Endothelial cell of umbilical vein (primary cell): ENCODE results near the gene ABCD3. TPM values are rescaled to one million over a fixed set of nuclear protein-coding genes. Genes with fewer than 3 reads are reported as not detected.

Source experiments
- BruUV-seq: library from RNA; stranded (reverse); fragments of 400-500 nt; replicated peaks from 2 replicates; lab custom pipeline; 2021; lab: Mats Ljungman, UMichigan
- CTCF ChIA-PET: fragments of 300-600, 350-600 bp; sonication (Branson Sonifier 250); formaldehyde crosslinking; loops from one replicate; lab custom pipeline; 2021; ENCODE audit warnings: antibody characterized with exemption, inconsistent platforms; lab: Charles Lee
- POLR2A ChIA-PET: fragments of 300-600, 350-600 bp; sonication (Branson Sonifier 250); formaldehyde crosslinking; loops from one replicate; lab custom pipeline; 2021; ENCODE audit warnings: antibody characterized with exemption, inconsistent platforms; lab: Charles Lee
- DNase-seq: peaks from one replicate; pipeline ENCODE4 v3.0.0-alpha.2; 2011; ENCODE audit warnings: low read depth, low spot score
- FAIRE-seq: peaks from 2 replicates; lab custom pipeline; 2011; peaks lifted over from hg19 to GRCh38; lab: Jason Lieb, UNC
- H2AFZ ChIP-seq: 2 replicates; pipeline ENCODE4 v1.6.0; 2012; ENCODE audit warnings: low read depth, low read length, control low read depth, inconsistent platforms
- H3K27ac ChIP-seq: 2 replicates; pipeline ENCODE4 v1.5.1; 2011; ENCODE audit warnings: low read depth, mild to moderate bottlenecking, control low read depth, low read length, moderate library complexity; ENCODE audit not compliant: insufficient read depth
- H3K27me3 ChIP-seq, 2 experiments: 2 replicates each; pipeline versions ENCODE4 v1.6.0 to v1.6.1; 2011; ENCODE audit warnings: low read length in 2 of 2, mixed read lengths in 1 of 2; ENCODE audit not compliant: control insufficient read depth in 2 of 2, insufficient read depth in 2 of 2
- H3K36me3 ChIP-seq, 2 experiments: 2 replicates in 1 of 2; 3 replicates in 1 of 2; pipeline ENCODE4 v1.5.1; 2011; ENCODE audit warnings: low read length in 2 of 2, mild to moderate bottlenecking in 1 of 2, moderate library complexity in 1 of 2; ENCODE audit not compliant: control insufficient read depth in 2 of 2, insufficient read depth in 2 of 2; ENCODE audit errors: extremely low read depth in 1 of 2
- H3K4me1 ChIP-seq: 3 replicates; pipeline ENCODE4 v1.5.1; 2011; ENCODE audit warnings: mild to moderate bottlenecking, low read length; ENCODE audit not compliant: control insufficient read depth, insufficient read depth; ENCODE audit errors: extremely low read depth
- H3K4me2 ChIP-seq: 2 replicates; pipeline ENCODE4 v1.6.1; 2011; ENCODE audit warnings: low read length, control low read depth, mixed read lengths; ENCODE audit not compliant: insufficient read depth
- H3K4me3 ChIP-seq, 3 experiments: fragments of 200-600 bp in 1 of 3; sonication (generic), shearing (Covaris generic) in 1 of 3; replicated peaks in 1 of 3; 2 replicates each; pipeline ENCODE4 v1.5.1; 2011 to 2016; ENCODE audit warnings: control low read depth in 3 of 3, low read length in 3 of 3, mild to moderate bottlenecking in 2 of 3, inconsistent platforms in 1 of 3, low read depth in 1 of 3, moderate library complexity in 1 of 3; ENCODE audit not compliant: insufficient read depth in 1 of 3
- H3K79me2 ChIP-seq: 2 replicates; pipeline ENCODE4 v1.6.0; 2012; ENCODE audit warnings: low read length, inconsistent platforms; ENCODE audit not compliant: control insufficient read depth, insufficient read depth
- H3K9ac ChIP-seq: replicated peaks from 2 replicates; pipeline ENCODE3; 2011; ENCODE audit warnings: low read length, control low read depth; ENCODE audit not compliant: insufficient read depth; ENCODE audit errors: extremely low read depth
- H3K9me1 ChIP-seq: replicated peaks from 3 replicates; pipeline ENCODE4 v1.6.0; 2011; ENCODE audit warnings: mild to moderate bottlenecking, low read length; ENCODE audit not compliant: control insufficient read depth, insufficient read depth; ENCODE audit errors: extremely low read depth
- H3K9me3 ChIP-seq: replicated peaks from 2 replicates; pipeline ENCODE4 v1.5.1; 2012; ENCODE audit warnings: low read length, inconsistent platforms; ENCODE audit not compliant: control insufficient read depth, insufficient read depth
- H4K20me1 ChIP-seq: replicated peaks from 2 replicates; pipeline ENCODE3; 2011; ENCODE audit warnings: mild to moderate bottlenecking, low read length; ENCODE audit not compliant: control insufficient read depth, insufficient read depth; ENCODE audit errors: extremely low read depth
- EZH2 ChIP-seq: IDR thresholded peaks from 2 replicates; pipeline ENCODE4 v1.6.1; 2012; ENCODE audit warnings: borderline replicate concordance, low read depth, mild to moderate bottlenecking, moderate library complexity, low read length, inconsistent platforms; ENCODE audit not compliant: severe bottlenecking
- FOS ChIP-seq: IDR thresholded peaks from 2 replicates; pipeline ENCODE4 v1.6.1; 2011; ENCODE audit warnings: mild to moderate bottlenecking, low read length, moderate library complexity, borderline replicate concordance; ENCODE audit not compliant: insufficient read depth
- GATA2 ChIP-seq: IDR thresholded peaks from 2 replicates; pipeline ENCODE4 v1.7.0; 2011; ENCODE audit warnings: low read depth, mild to moderate bottlenecking, moderate library complexity, mixed read lengths, low read length; ENCODE audit not compliant: insufficient read length, insufficient read depth
- JUN ChIP-seq: IDR thresholded peaks from 2 replicates; pipeline ENCODE4 v1.6.1; 2011; ENCODE audit warnings: borderline replicate concordance, low read depth; ENCODE audit not compliant: insufficient read length, insufficient read depth
- MYC ChIP-seq: IDR thresholded peaks from one replicate; pipeline ENCODE4 v1.6.1; 2011; ENCODE audit warnings: mild to moderate bottlenecking, low read depth, low read length
- POLR2A ChIP-seq: IDR thresholded peaks from 2 replicates; pipeline ENCODE4 v1.6.1; 2012; ENCODE audit warnings: low read depth, mild to moderate bottlenecking, control low read depth, low read length
- POLR2AphosphoS5 ChIP-seq: IDR thresholded peaks from 2 replicates; pipeline ENCODE4 v1.6.1; 2012; ENCODE audit warnings: low read depth, mild to moderate bottlenecking, control low read depth, low read length, moderate library complexity; ENCODE audit not compliant: insufficient read depth
- dilution Hi-C: fragments of 300-500 bp; cut with MboI; formaldehyde crosslinking; loops from one replicate; pipeline ENCODE4 v1.15.0; 2019; ENCODE audit warnings: low sequenced_read_pairs; ENCODE audit not compliant: extremely low pct_ligation_motif_present
- intact Hi-C: fragments of 100-400 bp; cut with micrococcal nuclease; formaldehyde crosslinking; loops from one replicate; pipeline ENCODE4 v1.10.0; 2022
- polyA plus RNA-seq, 4 experiments: library from polyadenylated mRNA; depleted of rRNA in 3 of 4; stranded (reverse) in 3 of 4; unstranded in 1 of 4; fragments of >200 nt; gene quantifications; 2 replicates each; pipeline versions ENCODE4 v1.2.1 to v1.2.3, GENCODE V29; 2011 to 2012; ENCODE audit warnings: missing spikeins in 1 of 4
- total RNA-seq: library from RNA; stranded (reverse); gene quantifications from 2 replicates; pipeline ENCODE4 v1.2.3, GENCODE V29; 2021
- TF ChIP-seq, protein P1 (sequence below): IDR thresholded peaks from 2 replicates; pipeline ENCODE4 v1.6.1; 2011; ENCODE audit not compliant: insufficient read depth, insufficient read length
- TF ChIP-seq, protein P2 (sequence below), 2 donors: IDR thresholded peaks; 1 replicate in 1 of 2; 2 replicates in 1 of 2; pipeline ENCODE4 v1.5.1; 2011; ENCODE audit warnings: low read length in 2 of 2, mild to moderate bottlenecking in 2 of 2, moderate library complexity in 2 of 2, control low read depth in 1 of 2, inconsistent platforms in 1 of 2, low read depth in 1 of 2; ENCODE audit not compliant: insufficient read depth in 1 of 2; ENCODE audit errors: extremely low read depth in 1 of 2

ABCD3 gene
- total and polyA plus RNA-seq, 2 donors (not counting 3 experiments of a cell fraction or from before 2014, with no cell fraction given), result 6.3 to 31.6 TPM

DNA sequence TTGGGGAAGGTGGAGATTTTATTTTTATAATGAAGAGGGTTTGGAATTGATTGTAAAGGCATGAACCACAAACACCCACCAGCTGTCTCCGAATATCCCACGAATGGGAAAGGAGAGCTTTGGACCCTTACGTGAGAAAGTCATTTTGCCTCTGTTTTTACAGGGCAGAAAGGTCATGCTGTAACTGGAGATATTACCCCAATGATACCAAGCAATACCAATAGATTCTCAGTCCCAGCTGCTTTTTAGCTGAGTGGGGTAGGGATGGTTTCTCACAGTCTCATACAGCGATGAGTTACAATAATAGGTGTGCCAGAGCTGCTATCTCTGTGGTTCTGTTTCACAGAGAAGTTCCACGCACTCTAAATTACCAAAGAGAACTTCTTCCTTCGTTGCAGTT lies 132.2 kb downstream of the ABCD3 start:
- dilution Hi-C loops (no loop called here), intact Hi-C loops (no loop called here)
- no peak overlapping the region for H2AFZ ChIP-seq
- H3K9me1 ChIP-seq, result no peaks in the 10 kb centered on the region
- H3K79me2 ChIP-seq, result no peaks in the 10 kb centered on the region
- ChIA-PET POLR2A (no interaction called here), CTCF (interaction anchor here (1.5 kb wide), 1 partner anchor 37 kb away, joined by 4 read pairs; no protein-coding TSS in a partner anchor)
- BruUV-seq, result no TSS peak
- DNase-seq (no peak), FAIRE-seq (no peak)
- H3K36me3 ChIP-seq, result no peaks in the 10 kb centered on the region
- no peaks in the 10 kb centered on the region for H4K20me1 ChIP-seq
- no peak overlapping the region for H3K9ac ChIP-seq
- H3K4me1 ChIP-seq, result peaks cover 2% of the 10 kb centered on the region
- H3K4me3 ChIP-seq, result no peak overlapping the region
- no peak overlapping the region for H3K27ac ChIP-seq
- H3K27me3 ChIP-seq, result peaks cover 0 to 1% of the 10 kb centered on the region in 2 experiments
- no peaks in the 10 kb centered on the region for H3K9me3 ChIP-seq
- no peak overlapping the region for H3K4me2 ChIP-seq
- TF ChIP-seq GATA2 (no peak), FOS (no peak), POLR2AphosphoS5 (no peak), EZH2 (no peak), POLR2A (no peak), MYC (no peak), JUN (no peak)
- TF ChIP-seq, protein P1, sequence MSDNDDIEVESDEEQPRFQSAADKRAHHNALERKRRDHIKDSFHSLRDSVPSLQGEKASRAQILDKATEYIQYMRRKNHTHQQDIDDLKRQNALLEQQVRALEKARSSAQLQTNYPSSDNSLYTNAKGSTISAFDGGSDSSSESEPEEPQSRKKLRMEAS, result no peak
- TF ChIP-seq, protein P2, sequence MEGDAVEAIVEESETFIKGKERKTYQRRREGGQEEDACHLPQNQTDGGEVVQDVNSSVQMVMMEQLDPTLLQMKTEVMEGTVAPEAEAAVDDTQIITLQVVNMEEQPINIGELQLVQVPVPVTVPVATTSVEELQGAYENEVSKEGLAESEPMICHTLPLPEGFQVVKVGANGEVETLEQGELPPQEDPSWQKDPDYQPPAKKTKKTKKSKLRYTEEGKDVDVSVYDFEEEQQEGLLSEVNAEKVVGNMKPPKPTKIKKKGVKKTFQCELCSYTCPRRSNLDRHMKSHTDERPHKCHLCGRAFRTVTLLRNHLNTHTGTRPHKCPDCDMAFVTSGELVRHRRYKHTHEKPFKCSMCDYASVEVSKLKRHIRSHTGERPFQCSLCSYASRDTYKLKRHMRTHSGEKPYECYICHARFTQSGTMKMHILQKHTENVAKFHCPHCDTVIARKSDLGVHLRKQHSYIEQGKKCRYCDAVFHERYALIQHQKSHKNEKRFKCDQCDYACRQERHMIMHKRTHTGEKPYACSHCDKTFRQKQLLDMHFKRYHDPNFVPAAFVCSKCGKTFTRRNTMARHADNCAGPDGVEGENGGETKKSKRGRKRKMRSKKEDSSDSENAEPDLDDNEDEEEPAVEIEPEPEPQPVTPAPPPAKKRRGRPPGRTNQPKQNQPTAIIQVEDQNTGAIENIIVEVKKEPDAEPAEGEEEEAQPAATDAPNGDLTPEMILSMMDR (IDR thresholded peaks at IDR 0.05; ENCODE audit: extremely low read depth in 1 of 2, insufficient read depth in 1 of 2, low read depth in 1 of 2, low read length in 2 of 2), result no peak
